Endothelial cell of umbilical vein (primary cell): ENCODE data around the gene METRNL. TPM values are rescaled to one million over a fixed set of nuclear protein-coding genes. Genes with fewer than 3 reads are reported as not detected.

Source experiments
- BruUV-seq: library from RNA; stranded (reverse); fragments of 400-500 nt; replicated peaks from 2 replicates; lab custom pipeline; 2021; lab: Mats Ljungman, UMichigan
- CTCF ChIA-PET: fragments of 300-600, 350-600 bp; sonication (Branson Sonifier 250); formaldehyde crosslinking; loops from one replicate; lab custom pipeline; 2021; ENCODE audit warnings: antibody characterized with exemption, inconsistent platforms; lab: Charles Lee
- POLR2A ChIA-PET: fragments of 300-600, 350-600 bp; sonication (Branson Sonifier 250); formaldehyde crosslinking; loops from one replicate; lab custom pipeline; 2021; ENCODE audit warnings: antibody characterized with exemption, inconsistent platforms; lab: Charles Lee
- DNase-seq: peaks from one replicate; pipeline ENCODE4 v3.0.0-alpha.2; 2011; ENCODE audit warnings: low read depth, low spot score
- FAIRE-seq: peaks from 2 replicates; lab custom pipeline; 2011; peaks lifted over from hg19 to GRCh38; lab: Jason Lieb, UNC
- H2AFZ ChIP-seq: 2 replicates; pipeline ENCODE4 v1.6.0; 2012; ENCODE audit warnings: low read depth, low read length, control low read depth, inconsistent platforms
- H3K27ac ChIP-seq: 2 replicates; pipeline ENCODE4 v1.5.1; 2011; ENCODE audit warnings: low read depth, mild to moderate bottlenecking, control low read depth, low read length, moderate library complexity; ENCODE audit not compliant: insufficient read depth
- H3K27me3 ChIP-seq, 2 experiments: 2 replicates each; pipeline versions ENCODE4 v1.6.0 to v1.6.1; 2011; ENCODE audit warnings: low read length in 2 of 2, mixed read lengths in 1 of 2; ENCODE audit not compliant: control insufficient read depth in 2 of 2, insufficient read depth in 2 of 2
- H3K36me3 ChIP-seq, 2 experiments: 2 replicates in 1 of 2; 3 replicates in 1 of 2; pipeline ENCODE4 v1.5.1; 2011; ENCODE audit warnings: low read length in 2 of 2, mild to moderate bottlenecking in 1 of 2, moderate library complexity in 1 of 2; ENCODE audit not compliant: control insufficient read depth in 2 of 2, insufficient read depth in 2 of 2; ENCODE audit errors: extremely low read depth in 1 of 2
- H3K4me1 ChIP-seq: 3 replicates; pipeline ENCODE4 v1.5.1; 2011; ENCODE audit warnings: mild to moderate bottlenecking, low read length; ENCODE audit not compliant: control insufficient read depth, insufficient read depth; ENCODE audit errors: extremely low read depth
- H3K4me2 ChIP-seq: 2 replicates; pipeline ENCODE4 v1.6.1; 2011; ENCODE audit warnings: low read length, control low read depth, mixed read lengths; ENCODE audit not compliant: insufficient read depth
- H3K4me3 ChIP-seq, 3 experiments: fragments of 200-600 bp in 1 of 3; sonication (generic), shearing (Covaris generic) in 1 of 3; replicated peaks in 1 of 3; 2 replicates each; pipeline ENCODE4 v1.5.1; 2011 to 2016; ENCODE audit warnings: control low read depth in 3 of 3, low read length in 3 of 3, mild to moderate bottlenecking in 2 of 3, inconsistent platforms in 1 of 3, low read depth in 1 of 3, moderate library complexity in 1 of 3; ENCODE audit not compliant: insufficient read depth in 1 of 3
- H3K79me2 ChIP-seq: 2 replicates; pipeline ENCODE4 v1.6.0; 2012; ENCODE audit warnings: low read length, inconsistent platforms; ENCODE audit not compliant: control insufficient read depth, insufficient read depth
- H3K9ac ChIP-seq: replicated peaks from 2 replicates; pipeline ENCODE3; 2011; ENCODE audit warnings: low read length, control low read depth; ENCODE audit not compliant: insufficient read depth; ENCODE audit errors: extremely low read depth
- H3K9me1 ChIP-seq: replicated peaks from 3 replicates; pipeline ENCODE4 v1.6.0; 2011; ENCODE audit warnings: mild to moderate bottlenecking, low read length; ENCODE audit not compliant: control insufficient read depth, insufficient read depth; ENCODE audit errors: extremely low read depth
- H3K9me3 ChIP-seq: replicated peaks from 2 replicates; pipeline ENCODE4 v1.5.1; 2012; ENCODE audit warnings: low read length, inconsistent platforms; ENCODE audit not compliant: control insufficient read depth, insufficient read depth
- H4K20me1 ChIP-seq: replicated peaks from 2 replicates; pipeline ENCODE3; 2011; ENCODE audit warnings: mild to moderate bottlenecking, low read length; ENCODE audit not compliant: control insufficient read depth, insufficient read depth; ENCODE audit errors: extremely low read depth
- CTCF ChIP-seq, 2 donors: IDR thresholded peaks; 1 replicate in 1 of 2; 2 replicates in 1 of 2; pipeline ENCODE4 v1.5.1; 2011; ENCODE audit warnings: low read length in 2 of 2, mild to moderate bottlenecking in 2 of 2, moderate library complexity in 2 of 2, control low read depth in 1 of 2, inconsistent platforms in 1 of 2, low read depth in 1 of 2; ENCODE audit not compliant: insufficient read depth in 1 of 2; ENCODE audit errors: extremely low read depth in 1 of 2
- EZH2 ChIP-seq: IDR thresholded peaks from 2 replicates; pipeline ENCODE4 v1.6.1; 2012; ENCODE audit warnings: borderline replicate concordance, low read depth, mild to moderate bottlenecking, moderate library complexity, low read length, inconsistent platforms; ENCODE audit not compliant: severe bottlenecking
- FOS ChIP-seq: IDR thresholded peaks from 2 replicates; pipeline ENCODE4 v1.6.1; 2011; ENCODE audit warnings: mild to moderate bottlenecking, low read length, moderate library complexity, borderline replicate concordance; ENCODE audit not compliant: insufficient read depth
- GATA2 ChIP-seq: IDR thresholded peaks from 2 replicates; pipeline ENCODE4 v1.7.0; 2011; ENCODE audit warnings: low read depth, mild to moderate bottlenecking, moderate library complexity, mixed read lengths, low read length; ENCODE audit not compliant: insufficient read length, insufficient read depth
- JUN ChIP-seq: IDR thresholded peaks from 2 replicates; pipeline ENCODE4 v1.6.1; 2011; ENCODE audit warnings: borderline replicate concordance, low read depth; ENCODE audit not compliant: insufficient read length, insufficient read depth
- MAX ChIP-seq: IDR thresholded peaks from 2 replicates; pipeline ENCODE4 v1.6.1; 2011; ENCODE audit not compliant: insufficient read depth, insufficient read length
- MYC ChIP-seq: IDR thresholded peaks from one replicate; pipeline ENCODE4 v1.6.1; 2011; ENCODE audit warnings: mild to moderate bottlenecking, low read depth, low read length
- POLR2A ChIP-seq: IDR thresholded peaks from 2 replicates; pipeline ENCODE4 v1.6.1; 2012; ENCODE audit warnings: low read depth, mild to moderate bottlenecking, control low read depth, low read length
- POLR2AphosphoS5 ChIP-seq: IDR thresholded peaks from 2 replicates; pipeline ENCODE4 v1.6.1; 2012; ENCODE audit warnings: low read depth, mild to moderate bottlenecking, control low read depth, low read length, moderate library complexity; ENCODE audit not compliant: insufficient read depth
- dilution Hi-C: fragments of 300-500 bp; cut with MboI; formaldehyde crosslinking; loops from one replicate; pipeline ENCODE4 v1.15.0; 2019; ENCODE audit warnings: low sequenced_read_pairs; ENCODE audit not compliant: extremely low pct_ligation_motif_present
- intact Hi-C: fragments of 100-400 bp; cut with micrococcal nuclease; formaldehyde crosslinking; loops from one replicate; pipeline ENCODE4 v1.10.0; 2022
- polyA plus RNA-seq, 4 experiments: library from polyadenylated mRNA; depleted of rRNA in 3 of 4; stranded (reverse) in 3 of 4; unstranded in 1 of 4; fragments of >200 nt; gene quantifications; 2 replicates each; pipeline versions ENCODE4 v1.2.1 to v1.2.3, GENCODE V29; 2011 to 2012; ENCODE audit warnings: missing spikeins in 1 of 4
- total RNA-seq: library from RNA; stranded (reverse); gene quantifications from 2 replicates; pipeline ENCODE4 v1.2.3, GENCODE V29; 2021

Gene METRNL
- total and polyA plus RNA-seq, 2 donors (not counting 3 experiments of a cell fraction or from before 2014, with no cell fraction given) = 29.5 to 54.4 TPM

DNA sequence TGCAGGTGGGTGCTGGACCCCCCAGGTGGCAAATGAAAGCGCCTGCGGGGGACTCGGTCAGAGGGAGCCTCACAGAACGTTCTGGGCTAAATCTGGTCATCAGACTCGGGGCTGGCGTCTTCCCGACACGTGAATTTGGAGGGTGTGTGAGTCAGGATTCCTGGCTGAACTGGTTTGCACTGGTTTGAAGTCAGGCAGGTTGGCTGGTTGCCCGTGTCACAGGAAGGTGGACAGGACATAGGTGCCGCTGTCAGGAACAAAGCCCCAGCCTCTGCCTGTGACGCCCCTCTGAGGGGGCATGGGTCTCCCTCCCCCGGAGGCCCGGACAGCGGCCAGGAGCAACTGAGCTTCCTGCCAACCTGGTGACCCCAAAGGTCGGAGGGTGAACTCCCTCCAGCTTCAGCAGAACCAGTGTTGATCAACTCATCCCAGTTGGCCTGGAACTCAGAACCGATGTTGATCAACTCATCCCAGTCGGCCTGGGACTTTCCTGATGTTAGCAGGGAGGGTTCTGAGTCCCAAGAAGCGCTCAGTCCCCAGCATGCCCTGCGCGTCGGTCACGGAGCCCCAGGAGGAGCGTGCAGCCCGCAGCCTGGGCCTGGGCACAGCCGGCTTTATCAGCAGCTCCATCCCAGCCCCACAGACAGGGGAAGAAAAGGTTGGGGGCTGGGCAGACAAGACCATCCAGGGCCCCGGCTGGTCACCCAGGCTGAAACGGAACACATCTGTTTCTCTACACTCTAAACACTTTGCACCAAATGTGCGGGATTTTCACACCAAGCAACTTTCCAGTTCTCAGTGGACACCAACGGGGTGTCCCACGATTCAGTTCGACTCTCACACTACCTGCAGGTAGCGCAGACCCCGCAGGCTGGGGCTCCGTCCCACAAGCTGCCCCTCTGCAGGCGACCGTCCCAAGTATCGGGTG, 14.4 kb upstream of the METRNL start:
- Histone ChIP-seq H2AFZ (no peak overlapping the region), H3K36me3 (no peaks in the 10 kb centered on the region), H3K4me2 (no peak overlapping the region), H3K79me2 (no peaks in the 10 kb centered on the region), H3K9me3 (no peaks in the 10 kb centered on the region), H3K27me3 (no peaks in the 10 kb centered on the region), H4K20me1 (no peaks in the 10 kb centered on the region), H3K9me1 (no peaks in the 10 kb centered on the region), H3K4me3 (no peak overlapping the region), H3K4me1 (no peaks in the 10 kb centered on the region), H3K9ac (no peak overlapping the region), H3K27ac (no peak overlapping the region)
- TF ChIP-seq POLR2AphosphoS5 (no peak), MAX (no peak), CTCF (IDR thresholded peaks at IDR 0.05; ENCODE audit: extremely low read depth in 1 of 2, insufficient read depth in 1 of 2, low read depth in 1 of 2, low read length in 2 of 2) (no peak), EZH2 (no peak), JUN (no peak), POLR2A (no peak), MYC (no peak), GATA2 (no peak), FOS (no peak)
- intact Hi-C loops = no loop called here
- FAIRE-seq = no peak
- no peak for DNase-seq
- POLR2A ChIA-PET = no interaction called here
- dilution Hi-C loops = no loop called here
- CTCF ChIA-PET = no interaction called here
- BruUV-seq = no TSS peak
